CD4-positive, alpha-beta T cell treated with Interleukin-10 for 1 hour (primary cell): ENCODE results near the gene TMEM14A.
"Not testable (repeated sequence)": the region's sequence is repeated elsewhere in the genome, so short reads cannot be mapped to it uniquely, and the experiment has no call there.

Experiments
- DNase-seq: peaks from one replicate; pipeline ENCODE4 v3.0.0-alpha.2; 2020

Gene TMEM14A

GRCh38 chr6:52670502-52671409 lies at the start of gene TMEM14A:
Gene TMEM14A (plus strand): TSS chr6:52671113. CDS start chr6:52677103, 5,990 bp downstream.
- peak; percentile 91 for DNase-seq

GRCh38 chr6:52621631-52622030 lies 49.3 kb upstream of the TMEM14A start:
- DNase-seq, result no peak

GRCh38 chr6:52622810-52623209 lies 48.1 kb upstream of the TMEM14A start:
- no peak for DNase-seq

GRCh38 chr6:52632011-52632410 lies 38.9 kb upstream of the TMEM14A start:
- no peak for DNase-seq

- no peak for DNase-seq
These were observed 36.7 kb upstream of the TMEM14A start for GRCh38 chr6:52634211-52634610.

GRCh38 chr6:52635049-52635577 lies 35.8 kb upstream of the TMEM14A start:
- DNase-seq, result no peak

GRCh38 chr6:52636830-52637229 lies 34.1 kb upstream of the TMEM14A start:
- DNase-seq, result no peak

GRCh38 chr6:52639493-52639892 lies 31.4 kb upstream of the TMEM14A start:
- DNase-seq, result no peak

GRCh38 chr6:52640170-52640569 lies 30.7 kb upstream of the TMEM14A start:
- no peak for DNase-seq

GRCh38 chr6:52640916-52641315 lies 30.0 kb upstream of the TMEM14A start:
- no peak for DNase-seq

- DNase-seq, result no peak
These were observed 29.5 kb upstream of the TMEM14A start for GRCh38 chr6:52641388-52641787.

- no peak for DNase-seq
These were observed 29.1 kb upstream of the TMEM14A start for GRCh38 chr6:52641826-52642225.

- no peak for DNase-seq
These were observed 28.5 kb upstream of the TMEM14A start for GRCh38 chr6:52642368-52642767.

- DNase-seq, result no peak
These were observed 27.8 kb upstream of the TMEM14A start for GRCh38 chr6:52643158-52643557.

GRCh38 chr6:52644253-52644652 lies 26.7 kb upstream of the TMEM14A start:
- no peak for DNase-seq

GRCh38 chr6:52645976-52646375 lies 24.9 kb upstream of the TMEM14A start:
- DNase-seq, result no peak

GRCh38 chr6:52647199-52647598 lies 23.7 kb upstream of the TMEM14A start:
- DNase-seq, result no peak

- no peak for DNase-seq
These were observed 21.3 kb upstream of the TMEM14A start for GRCh38 chr6:52649536-52650160.

GRCh38 chr6:52650941-52651340 lies 20.0 kb upstream of the TMEM14A start:
- no peak for DNase-seq

- no peak for DNase-seq
These were observed 17.8 kb upstream of the TMEM14A start for GRCh38 chr6:52653151-52653550.

- DNase-seq, result no peak
These were observed 16.9 kb upstream of the TMEM14A start for GRCh38 chr6:52654007-52654406.

GRCh38 chr6:52654592-52654991 lies 16.3 kb upstream of the TMEM14A start:
- no peak for DNase-seq

- not testable (repeated sequence) for DNase-seq
These were observed 15.0 kb upstream of the TMEM14A start for GRCh38 chr6:52655941-52656340.

- no peak for DNase-seq
These were observed 13.0 kb upstream of the TMEM14A start for GRCh38 chr6:52657870-52658269.
